Measurements from ENCODE around the gene FAT1.

FAT1 gene

GRCh38 chr4:186754976-186755375 lies 31.3 kb upstream of the FAT1 start:
- no peak for DNase-seq

GRCh38 chr4:186752325-186752724 lies 28.7 kb upstream of the FAT1 start:
- DNase-seq, result no peak

GRCh38 chr4:186749611-186750281 lies 26.1 kb upstream of the FAT1 start:
- DNase-seq, result no peak

GRCh38 chr4:186746581-186746980 lies 22.9 kb upstream of the FAT1 start:
- DNase-seq, result no peak

GRCh38 chr4:186743261-186743660 lies 19.6 kb upstream of the FAT1 start:
- no peak for DNase-seq

GRCh38 chr4:186740822-186741221 lies 17.2 kb upstream of the FAT1 start:
- no peak for DNase-seq

GRCh38 chr4:186739802-186740434 lies 16.3 kb upstream of the FAT1 start:
- no peak for DNase-seq

GRCh38 chr4:186739317-186739716 lies 15.7 kb upstream of the FAT1 start:
- no peak for DNase-seq

- DNase-seq, result no peak
These were observed 14.8 kb upstream of the FAT1 start for GRCh38 chr4:186738421-186738820.

- DNase-seq, result no peak
These were observed 13.8 kb upstream of the FAT1 start for GRCh38 chr4:186737427-186737826.

GRCh38 chr4:186736466-186736865 lies 12.8 kb upstream of the FAT1 start:
- no peak for DNase-seq

GRCh38 chr4:186734251-186734650 lies 10.6 kb upstream of the FAT1 start:
- no peak for DNase-seq

GRCh38 chr4:186733778-186734177 lies 10.1 kb upstream of the FAT1 start:
- DNase-seq, result no peak

GRCh38 chr4:186730621-186731020 lies 7.0 kb upstream of the FAT1 start:
- DNase-seq, result no peak

GRCh38 chr4:186729856-186730255 lies 6.2 kb upstream of the FAT1 start:
- DNase-seq, result no peak

- DNase-seq, result no peak
These were observed 5.1 kb upstream of the FAT1 start for GRCh38 chr4:186728631-186729271.

GRCh38 chr4:186727977-186728519 lies 4.4 kb upstream of the FAT1 start:
- no peak for DNase-seq

- no peak for DNase-seq
These were observed 3.7 kb upstream of the FAT1 start for GRCh38 chr4:186727169-186727976.

- DNase-seq, result no peak
These were observed 2.9 kb upstream of the FAT1 start for GRCh38 chr4:186726426-186727168.

GRCh38 chr4:186725469-186726425 lies 2.1 kb upstream of the FAT1 start:
- no peak for DNase-seq

GRCh38 chr4:186724864-186725468 lies 1.3 kb upstream of the FAT1 start:
- DNase-seq, result no peak
